HG02623 (cell line): ENCODE data around the gene FAM83E.
A peak's percentile ranks its signal among the peaks of the same experiment; 100 is the strongest.
"Not testable (repeated sequence)": the region's sequence is repeated elsewhere in the genome, so short reads cannot be mapped to it uniquely, and the experiment has no call there.

Source experiments
- ATAC-seq: cut with Tn5 transposase; IDR thresholded peaks from one replicate; pipeline ENCODE4 v1.9.1; 2021; ENCODE audit warnings: moderate library complexity; ENCODE audit not compliant: unreplicated experiment

The FAM83E gene

GRCh38 chr19:48614436-48615230 lies at the start of gene FAM83E:
Gene FAM83E, minus strand, starts transcription at chr19:48615076. Its CDS starts 1,704 bp downstream, at chr19:48613372.
- no peak for ATAC-seq

DNA sequence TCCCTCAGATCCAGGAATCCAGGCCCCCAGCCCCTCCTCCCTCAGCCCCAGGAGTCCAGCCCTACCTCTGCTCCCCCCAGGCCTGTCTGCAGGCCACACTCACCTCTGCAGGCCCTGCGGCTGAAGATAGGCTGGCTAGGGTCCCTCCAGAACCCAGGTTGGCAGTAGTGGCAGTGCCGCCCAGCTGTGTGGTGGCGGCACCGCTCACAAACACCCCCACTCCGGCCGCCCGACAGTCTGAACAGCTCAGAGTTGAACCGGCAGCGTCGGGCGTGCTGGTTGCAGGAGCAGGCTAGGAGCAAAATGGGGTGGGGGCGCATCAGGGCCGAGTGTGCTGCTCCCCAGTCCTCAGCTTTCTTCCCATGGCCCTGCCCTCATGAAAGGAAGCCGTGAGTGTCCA lies 49.6 kb upstream of the FAM83E start:
- ATAC-seq, result no peak

GRCh38 chr19:48663667-48664066 lies 48.8 kb upstream of the FAM83E start:
- no peak for ATAC-seq

DNA sequence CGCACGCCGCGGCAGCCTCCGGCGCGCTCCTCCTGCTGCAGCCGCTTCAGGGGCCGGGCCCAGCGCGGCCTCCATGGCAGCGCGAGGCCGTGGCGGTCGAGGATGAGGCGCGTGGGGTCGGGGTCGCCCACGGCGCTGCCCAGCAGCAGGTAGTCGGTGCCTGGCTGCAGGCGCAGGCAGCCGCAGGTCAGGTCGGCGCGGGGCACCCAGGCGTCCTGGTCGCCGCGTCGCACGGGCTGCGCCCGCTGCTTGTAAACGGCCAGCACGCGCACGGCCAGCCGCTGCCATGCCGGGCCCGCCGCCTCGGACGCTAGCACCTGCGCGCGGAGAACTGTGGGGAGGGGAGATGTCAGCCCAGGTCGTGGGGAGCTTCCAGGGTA lies 46.8 kb upstream of the FAM83E start:
- ATAC-seq, result no peak

DNA sequence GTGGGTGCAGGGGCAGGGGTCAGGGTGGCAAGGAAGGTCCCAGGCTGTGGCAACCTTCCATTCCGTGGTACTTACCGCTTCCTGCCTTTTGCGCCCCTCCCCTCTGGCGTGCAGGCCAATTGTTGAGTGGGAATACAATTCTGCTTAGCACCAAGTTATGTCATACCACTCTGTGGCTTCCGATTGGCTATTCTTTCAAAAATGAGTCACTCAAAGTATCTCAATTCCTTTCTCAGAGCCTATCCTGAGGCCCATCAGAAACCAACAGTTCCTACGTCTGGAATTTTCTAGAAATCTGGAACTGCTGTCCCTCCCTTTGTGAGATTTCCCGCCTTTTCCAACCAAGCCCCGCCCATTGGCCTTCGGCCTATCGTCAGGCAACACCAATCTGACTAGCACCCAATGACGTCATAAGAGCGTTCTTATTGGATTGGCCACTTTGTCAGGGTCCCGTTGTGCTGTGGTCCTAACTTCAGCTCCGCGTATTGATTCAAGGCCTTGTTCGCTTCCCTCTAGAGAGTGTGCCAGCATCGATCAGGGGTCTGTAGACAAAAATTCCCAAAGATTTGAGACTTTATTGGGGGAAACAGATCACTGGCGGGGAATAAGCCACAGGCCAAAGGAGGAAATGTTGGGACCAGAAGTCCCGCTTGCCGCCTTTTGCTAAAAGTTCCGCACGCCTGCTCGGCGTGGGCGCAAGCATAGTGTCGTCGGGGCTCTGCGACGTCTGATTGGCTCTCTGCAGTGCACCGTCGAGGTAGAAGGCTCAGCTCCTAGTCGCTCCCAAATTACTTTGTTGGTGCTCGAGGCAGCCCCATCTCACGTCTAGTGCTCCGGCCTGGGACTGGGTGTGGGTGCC lies 46.2 kb upstream of the FAM83E start:
- ATAC-seq, result peak; percentile 64

DNA sequence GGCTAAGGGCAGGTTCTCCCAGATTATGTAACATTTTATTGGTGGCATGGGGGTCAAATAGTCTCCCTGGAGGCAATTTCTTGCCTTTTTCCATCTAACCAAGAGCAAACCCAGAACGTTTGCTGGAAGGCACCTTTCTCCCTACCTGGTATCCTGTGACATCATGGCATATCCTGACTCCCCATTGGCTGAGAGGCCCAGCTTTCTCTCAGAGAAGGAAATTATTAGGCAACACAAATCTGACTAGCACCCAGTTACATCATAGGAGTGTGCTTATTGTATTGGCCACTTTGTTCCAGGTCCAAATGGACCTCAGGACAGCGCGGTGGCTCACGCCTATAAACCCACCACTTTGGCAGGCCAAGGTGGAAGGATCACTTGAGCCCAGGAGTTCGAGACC lies 44.9 kb upstream of the FAM83E start:
- no peak for ATAC-seq

DNA sequence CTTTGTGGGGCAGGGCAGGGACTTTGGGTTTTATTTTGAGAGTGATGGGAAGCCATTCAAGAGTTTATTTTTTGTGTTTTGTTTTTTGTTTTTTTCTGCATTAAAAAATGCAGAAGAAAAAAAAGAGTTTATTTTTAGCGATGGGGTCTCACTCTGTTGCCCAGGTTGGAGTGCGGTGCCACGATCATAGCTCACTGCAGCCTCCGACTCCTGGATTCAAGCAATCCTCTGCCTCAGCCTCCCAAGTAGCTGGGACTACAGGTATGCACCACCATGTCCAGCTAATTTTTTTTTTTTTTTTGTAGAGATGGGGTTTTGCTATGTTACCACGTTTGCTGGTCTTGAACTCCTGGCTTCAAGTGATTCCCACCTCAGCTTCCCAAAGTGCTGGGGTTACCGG lies 43.6 kb upstream of the FAM83E start:
- ATAC-seq, result no peak

GRCh38 chr19:48657828-48658227 lies 43.0 kb upstream of the FAM83E start:
- not testable (repeated sequence) for ATAC-seq

- ATAC-seq, result no peak
Observed at GRCh38 chr19:48656840-48657474, 42.1 kb upstream of the FAM83E start.

GRCh38 chr19:48654299-48655059 lies 39.6 kb upstream of the FAM83E start:
- ATAC-seq, result no peak

GRCh38 chr19:48651683-48652048 lies 36.8 kb upstream of the FAM83E start:
- no peak for ATAC-seq

DNA sequence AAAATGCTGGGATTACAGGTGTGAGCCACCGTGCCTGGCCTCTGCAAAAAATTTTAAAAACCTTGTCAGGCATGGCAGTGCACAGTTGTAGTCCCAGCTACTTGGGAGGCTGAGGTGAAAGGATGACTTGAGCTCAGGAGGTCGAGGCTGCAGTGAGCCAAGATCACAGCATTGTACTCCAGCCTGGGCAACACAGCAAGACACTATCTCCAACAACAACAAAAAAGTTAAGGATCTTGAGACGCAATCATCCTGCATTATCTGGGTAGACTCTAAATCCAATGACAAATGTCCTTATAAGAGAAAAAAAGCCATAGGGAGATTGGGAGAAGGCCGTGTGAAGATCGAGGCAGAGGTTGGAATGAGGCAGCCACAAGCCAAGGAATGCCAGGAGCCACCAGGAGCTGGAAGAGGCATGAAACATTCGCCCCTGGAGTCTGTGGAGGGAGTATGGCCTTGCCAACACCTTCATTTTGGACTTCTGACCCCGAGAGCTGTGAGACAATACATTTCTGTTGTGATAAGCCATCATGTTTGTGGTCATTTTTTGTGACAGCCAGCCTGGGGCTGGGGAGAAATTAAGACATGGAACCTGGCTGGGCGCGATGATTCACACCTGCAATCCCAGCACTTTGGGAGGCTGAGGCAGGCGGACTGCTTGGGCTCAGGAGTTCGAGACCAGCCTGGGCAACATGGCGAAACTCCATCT lies 36.3 kb upstream of the FAM83E start:
- no peak for ATAC-seq

DNA sequence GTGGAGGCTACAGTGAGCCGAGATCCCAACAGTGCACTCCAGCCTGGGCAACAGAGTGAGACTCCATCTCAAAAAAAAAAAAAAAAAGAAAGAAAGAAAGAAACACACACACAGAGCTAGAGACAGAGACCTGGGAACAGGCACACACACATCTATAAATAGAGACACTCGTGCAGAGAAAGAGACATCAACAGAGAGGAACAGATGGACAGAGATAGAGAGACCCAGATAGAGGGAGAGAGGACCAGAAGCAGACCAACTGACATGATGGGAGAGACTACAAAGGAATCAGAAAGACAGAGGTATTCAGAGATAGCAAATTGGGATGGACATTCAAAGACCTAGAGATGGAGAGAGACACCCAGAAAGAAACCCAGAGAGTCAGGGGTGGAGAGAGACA lies 33.3 kb upstream of the FAM83E start:
- ATAC-seq, result no peak

GRCh38 chr19:48646722-48647216 lies 31.9 kb upstream of the FAM83E start:
- no peak for ATAC-seq

DNA sequence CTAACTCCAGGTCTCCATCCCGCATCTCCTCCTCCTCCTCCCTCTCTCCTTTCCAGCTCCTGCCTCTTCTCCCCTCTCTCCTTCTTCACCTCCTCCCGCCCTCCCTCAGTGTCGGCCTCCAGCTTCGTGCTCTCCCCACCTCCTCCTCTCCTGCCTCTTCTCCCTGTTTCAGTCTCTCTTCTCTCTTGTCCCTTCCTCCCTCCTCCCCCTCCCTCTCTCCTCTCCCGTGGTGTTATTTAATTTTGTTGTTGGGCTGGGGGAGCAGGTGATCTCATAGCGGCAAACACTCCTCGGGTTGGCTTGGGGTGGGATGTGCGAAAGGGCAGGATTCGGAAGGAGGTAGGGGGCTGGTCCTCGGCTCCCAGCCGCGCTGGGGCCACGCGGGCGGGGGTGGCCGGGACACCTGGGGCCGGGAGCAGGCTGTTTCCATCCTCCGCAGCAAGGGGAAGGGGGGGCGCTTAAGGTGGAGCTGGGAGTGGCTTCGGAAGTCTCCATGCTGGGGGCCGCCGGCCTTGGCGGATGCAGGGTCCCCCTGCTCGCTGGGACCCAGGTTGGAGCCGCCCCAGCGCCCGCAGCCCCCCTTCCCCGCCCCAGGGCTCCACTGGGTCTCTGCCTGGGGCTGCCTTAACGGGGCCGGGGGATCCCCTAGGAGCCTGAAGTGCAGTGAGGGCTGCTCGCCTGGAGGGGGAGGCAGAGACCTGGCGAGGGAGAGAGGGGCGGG lies 31.3 kb upstream of the FAM83E start, which contains the start of gene CA11:
Gene CA11, minus strand, starts transcription at position 187 of the 721 bp plus-strand sequence. CDS start 555 bp downstream, outside the sequence.
- peak; percentile 78 for ATAC-seq

- ATAC-seq, result no peak
Observed at GRCh38 chr19:48645620-48646000, 30.7 kb upstream of the FAM83E start.

DNA sequence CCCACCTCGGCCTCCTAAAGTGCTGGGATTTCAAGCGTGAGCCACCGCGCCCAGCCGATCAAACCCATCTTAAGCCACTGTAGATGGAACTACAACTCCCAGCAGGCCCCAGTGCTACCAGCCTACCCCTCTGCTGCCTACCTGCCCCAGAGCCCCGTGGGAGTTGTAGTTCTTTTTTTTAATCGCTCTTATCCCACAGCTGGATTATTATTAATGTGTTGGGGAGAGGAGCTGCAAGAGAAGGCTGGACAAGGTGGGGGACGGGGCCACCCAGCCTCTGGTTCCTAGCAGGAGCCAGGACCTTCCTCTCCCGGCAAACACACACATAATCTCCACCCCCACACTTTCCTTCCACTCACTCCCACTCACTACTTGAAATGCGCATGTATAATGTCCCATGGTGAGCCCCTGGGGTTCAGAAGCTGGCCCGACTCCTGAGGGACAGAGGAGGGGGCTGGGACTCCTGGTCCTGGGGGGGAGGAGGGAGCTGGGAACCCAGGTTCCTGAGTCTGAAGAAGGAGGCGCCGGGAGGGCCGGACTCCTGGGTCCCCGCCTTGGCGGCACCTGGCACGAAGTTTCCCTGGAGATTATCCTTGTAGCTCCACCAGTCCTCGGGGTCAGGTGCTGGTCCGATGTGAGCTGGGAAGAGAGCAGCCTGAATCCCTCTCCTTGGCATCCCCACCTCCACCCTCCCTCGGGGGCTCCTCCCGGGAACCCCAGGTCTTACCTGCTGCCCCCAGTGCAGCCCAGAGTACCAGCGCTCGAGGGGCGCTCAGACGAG lies 30.2 kb upstream of the FAM83E start:
- no peak for ATAC-seq

- no peak for ATAC-seq
Observed at GRCh38 chr19:48644355-48644754, 29.5 kb upstream of the FAM83E start.

DNA sequence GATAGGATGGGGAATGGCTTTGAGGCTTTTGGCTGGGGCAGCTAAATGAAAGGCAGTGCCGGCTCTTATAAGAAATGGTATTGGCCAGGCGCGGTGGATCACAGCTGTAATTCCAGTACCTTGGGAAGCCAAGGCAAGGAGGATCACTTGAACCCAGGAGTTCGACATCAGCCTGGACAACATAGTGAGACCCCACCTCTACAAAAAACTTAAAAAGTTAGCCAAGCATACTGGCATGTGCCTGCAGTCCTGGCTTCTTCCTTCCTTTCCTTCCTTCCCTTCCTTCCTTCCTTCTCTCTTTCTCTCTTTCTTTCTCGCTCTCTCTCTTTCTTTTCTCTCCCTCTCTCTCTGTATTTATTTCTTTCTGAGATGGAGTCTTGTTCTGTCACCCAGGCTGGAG lies 28.0 kb upstream of the FAM83E start:
- ATAC-seq, result no peak
